Smooth muscle cell of the brain vasculature (primary cell): ENCODE data around the gene RBP5.
"Not testable (repeated sequence)": the region's sequence is repeated elsewhere in the genome, so short reads cannot be mapped to it uniquely, and the experiment has no call there.

Experiments
- DNase-seq: peaks from one replicate; pipeline ENCODE4 v3.0.0-alpha.2; 2012; ENCODE audit warnings: low read depth, low spot score

Gene RBP5

GRCh38 chr12:7123806-7124522 lies 4.7 kb downstream of the RBP5 start:
- no peak for DNase-seq

- no peak for DNase-seq
These were observed 5.6 kb downstream of the RBP5 start for GRCh38 chr12:7122811-7123769.

- DNase-seq: no peak
These were observed 7.4 kb downstream of the RBP5 start for GRCh38 chr12:7121324-7121723.

GRCh38 chr12:7120166-7120565 lies 8.5 kb downstream of the RBP5 start:
- no peak for DNase-seq

GRCh38 chr12:7118881-7119280 lies 9.8 kb downstream of the RBP5 start:
- DNase-seq: no peak

GRCh38 chr12:7117670-7118069 lies 11.0 kb downstream of the RBP5 start:
- no peak for DNase-seq

GRCh38 chr12:7116916-7117315 lies 11.8 kb downstream of the RBP5 start:
- no peak for DNase-seq

- DNase-seq: no peak
These were observed 12.5 kb downstream of the RBP5 start for GRCh38 chr12:7116196-7116595.

GRCh38 chr12:7114851-7115250 lies 13.8 kb downstream of the RBP5 start:
- DNase-seq: no peak

- DNase-seq: no peak
These were observed 14.7 kb downstream of the RBP5 start for GRCh38 chr12:7114008-7114407.

GRCh38 chr12:7113389-7113871 lies 15.3 kb downstream of the RBP5 start:
- no peak for DNase-seq

GRCh38 chr12:7112041-7112440 lies 16.6 kb downstream of the RBP5 start:
- DNase-seq: no peak

- no peak for DNase-seq
These were observed 18.0 kb downstream of the RBP5 start for GRCh38 chr12:7110661-7111060.

GRCh38 chr12:7109572-7109920 lies 19.1 kb downstream of the RBP5 start:
- no peak for DNase-seq

GRCh38 chr12:7108796-7109571 lies 19.7 kb downstream of the RBP5 start, which contains the start of gene C1RL:
TSS of gene C1RL (minus strand) at chr12:7109214. CDS start at chr12:7109180, 34 bp downstream.
- peak; percentile 72 for DNase-seq

- DNase-seq: no peak
These were observed 20.5 kb downstream of the RBP5 start for GRCh38 chr12:7108003-7108795.

- no peak for DNase-seq
These were observed 21.1 kb downstream of the RBP5 start for GRCh38 chr12:7107636-7108002.

- not testable (repeated sequence) for DNase-seq
These were observed 21.5 kb downstream of the RBP5 start for GRCh38 chr12:7107181-7107580.

- no peak for DNase-seq
These were observed 22.6 kb downstream of the RBP5 start for GRCh38 chr12:7106082-7106481.

GRCh38 chr12:7103837-7104584 lies 24.7 kb downstream of the RBP5 start:
- no peak for DNase-seq
